Measurements from ENCODE around the gene B4GALT6. TPM values are rescaled to one million over a fixed set of nuclear protein-coding genes. Genes with fewer than 3 reads are reported as not detected.

The B4GALT6 gene
- total RNA-seq, 4 donors from 2014 or later, result 1.5 to 11.8 (median 3.9) TPM

GRCh38 chr18:31636387-31636786 lies 48.0 kb downstream of the B4GALT6 start:
- Histone ChIP-seq H3K9me3 (no peaks in the 10 kb centered on the region), H3K36me3 (no peaks in the 10 kb centered on the region), H3K4me1 (no peaks in the 10 kb centered on the region), H3K4me3 (no peak overlapping the region), H3K27me3 (no peaks in the 10 kb centered on the region), H3K27ac (no peak overlapping the region)
- intact Hi-C loops (cut with DNase I; ENCODE audit: low total_unique reads), result loop anchor here (10.0 kb wide), 1 partner anchor 1912 kb away; no protein-coding TSS in a partner anchor
- TF ChIP-seq POLR2A (IDR thresholded peaks at IDR 0.05) (no peak), CTCF (IDR thresholded peaks at IDR 0.05) (no peak)
- no peak for DNase-seq

DNA sequence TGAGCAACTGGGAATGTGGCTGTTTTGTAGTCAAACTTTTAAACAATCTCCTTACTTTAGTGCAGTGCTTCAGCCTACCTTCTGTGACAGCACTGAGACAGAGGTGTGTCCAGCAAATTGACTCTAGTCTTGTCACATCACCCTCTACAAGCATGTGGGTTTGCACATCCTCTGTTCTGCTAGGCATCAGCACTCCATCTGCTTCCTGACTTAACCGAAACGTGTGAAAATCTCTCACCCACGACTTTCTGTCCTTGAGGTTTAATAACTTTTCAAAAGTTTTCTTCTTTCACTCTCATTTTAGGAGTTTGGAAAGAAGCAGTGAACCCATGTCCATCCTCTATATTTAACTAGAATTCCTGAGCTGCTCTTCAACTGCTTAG lies 50.1 kb downstream of the B4GALT6 start:
- H3K4me3 ChIP-seq, result no peak overlapping the region
- DNase-seq, result no peak
- TF ChIP-seq CTCF (IDR thresholded peaks at IDR 0.05), result no peak
- no peak for TF ChIP-seq POLR2A (IDR thresholded peaks at IDR 0.05)
- no peaks in the 10 kb centered on the region for H3K9me3 ChIP-seq
- H3K27ac ChIP-seq, result no peak overlapping the region
- intact Hi-C loops (cut with DNase I; ENCODE audit: low total_unique reads), result loop anchor here (10.0 kb wide), 1 partner anchor 1910 kb away; no protein-coding TSS in a partner anchor
- H3K27me3 ChIP-seq, result no peaks in the 10 kb centered on the region
- H3K4me1 ChIP-seq, result no peaks in the 10 kb centered on the region
- no peaks in the 10 kb centered on the region for H3K36me3 ChIP-seq

- intact Hi-C loops (cut with DNase I; ENCODE audit: low total_unique reads), result loop anchor here (10.0 kb wide), 1 partner anchor 1909 kb away; no protein-coding TSS in a partner anchor
- Histone ChIP-seq H3K36me3 (no peaks in the 10 kb centered on the region), H3K9me3 (no peaks in the 10 kb centered on the region), H3K4me3 (no peak overlapping the region), H3K27ac (no peak overlapping the region), H3K4me1 (no peaks in the 10 kb centered on the region), H3K27me3 (no peaks in the 10 kb centered on the region)
- TF ChIP-seq CTCF (IDR thresholded peaks at IDR 0.05) (no peak), POLR2A (IDR thresholded peaks at IDR 0.05) (no peak)
- DNase-seq, result no peak
Measured at GRCh38 chr18:31633392-31634330, 50.7 kb downstream of the B4GALT6 start.

- TF ChIP-seq POLR2A (IDR thresholded peaks at IDR 0.05) (no peak), CTCF (IDR thresholded peaks at IDR 0.05) (no peak)
- H3K9me3 ChIP-seq, result no peaks in the 10 kb centered on the region
- intact Hi-C loops (cut with DNase I; ENCODE audit: low total_unique reads), result loop anchor here (10.0 kb wide), 1 partner anchor 1908 kb away; no protein-coding TSS in a partner anchor
- no peak overlapping the region for H3K27ac ChIP-seq
- no peaks in the 10 kb centered on the region for H3K36me3 ChIP-seq
- DNase-seq, result no peak
- no peaks in the 10 kb centered on the region for H3K4me1 ChIP-seq
- H3K4me3 ChIP-seq, result no peak overlapping the region
- H3K27me3 ChIP-seq, result no peaks in the 10 kb centered on the region
Measured at GRCh38 chr18:31632356-31632755, 52.0 kb downstream of the B4GALT6 start.

- no peak for TF ChIP-seq POLR2A (IDR thresholded peaks at IDR 0.05)
- Histone ChIP-seq H3K4me1 (no peaks in the 10 kb centered on the region), H3K36me3 (no peaks in the 10 kb centered on the region), H3K4me3 (no peak overlapping the region), H3K9me3 (no peaks in the 10 kb centered on the region), H3K27ac (no peak overlapping the region), H3K27me3 (no peaks in the 10 kb centered on the region)
- intact Hi-C loops (cut with DNase I; ENCODE audit: low total_unique reads), result loop anchor here (10.0 kb wide), 1 partner anchor 1907 kb away; no protein-coding TSS in a partner anchor
- DNase-seq, result no peak
Measured at GRCh38 chr18:31631526-31631925, 52.9 kb downstream of the B4GALT6 start.

All from uterus (tissue), 4 donors.